Measurements from ENCODE around the gene GRPEL2. TPM values are rescaled to one million over a fixed set of nuclear protein-coding genes. Genes with fewer than 3 reads are reported as not detected.

GRPEL2 gene
- total RNA-seq, 4 donors from 2014 or later = 2.2 to 10.6 (median 6.4) TPM

DNA sequence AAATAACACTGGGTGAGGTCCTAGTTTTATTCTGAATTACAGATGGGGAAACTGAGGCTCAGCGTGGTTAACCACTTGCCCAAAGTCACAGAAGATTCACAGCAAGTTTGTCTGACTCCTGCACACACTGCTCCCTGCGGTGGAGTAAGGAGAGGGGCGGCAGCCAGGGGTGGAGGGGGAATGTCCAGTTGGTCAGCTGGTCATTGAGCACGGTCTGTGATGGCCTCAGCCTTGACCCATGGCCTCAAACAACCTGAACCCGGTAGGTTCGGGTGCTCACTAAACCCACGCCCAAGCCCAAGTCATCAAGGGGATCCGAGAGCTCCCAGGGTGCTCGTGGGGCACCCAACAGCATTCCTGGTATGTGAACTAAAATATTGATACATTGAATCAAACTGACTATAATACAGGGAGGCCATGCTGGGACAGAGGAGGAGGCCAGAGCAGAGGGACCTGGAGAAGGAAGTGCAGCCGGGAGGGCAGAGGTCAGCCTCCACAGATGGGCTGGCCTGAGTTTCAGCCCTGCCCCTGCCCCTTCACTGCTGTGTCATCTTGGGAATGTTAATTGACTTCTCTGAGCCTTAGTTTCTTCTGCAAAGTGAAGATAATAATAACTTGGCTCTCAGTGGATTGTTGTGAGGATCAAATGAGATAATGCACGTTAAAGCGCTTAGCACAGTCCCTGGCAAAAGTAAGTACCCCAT lies 37.4 kb downstream of the GRPEL2 start:
- Histone ChIP-seq H3K27me3 (no peaks in the 10 kb centered on the region), H3K9me3 (no peaks in the 10 kb centered on the region), H3K27ac (peak overlapping the region; percentile 87 to 91 (median 88)), H3K4me1 (peaks cover 4 to 48% (median 24%) of the 10 kb centered on the region in 4 donors), H3K4me3 (peak overlapping the region in 2 of 4 donors; percentile 6 to 13), H3K36me3 (no peaks in the 10 kb centered on the region)
- whole genome bisulfite sequencing, 2 donors (ENCODE audit: low coverage in 1 of 2) = 64 to 83% methylated on average over 2 to 12 of the region's 12 CpGs
- in situ Hi-C loops (cut with MboI; ENCODE audit: low pct_ligation_motif_present in 1 of 4, low pct_unique_long_range_greater_than_20kb in 1 of 4, low sequenced_read_pairs in 3 of 4) (loop anchor here in 1 of 4 donors (10.0 kb wide), 1 partner anchor 52 kb away; no protein-coding TSS in a partner anchor), intact Hi-C loops (cut with DNase I; ENCODE audit: low total_unique reads) (loop anchor here (2.0 to 5.0 kb wide), 2 partner anchors 30 to 50 kb away; no protein-coding TSS in a partner anchor)
- DNase-seq = no peak
- peak in 1 of 3 donors; percentile 7 for TF ChIP-seq POLR2AphosphoS5 (IDR thresholded peaks at IDR 0.05)
- no peak for TF ChIP-seq EP300 (IDR thresholded peaks at IDR 0.05; ENCODE audit: low read depth)
- TF ChIP-seq POLR2A (IDR thresholded peaks at IDR 0.05) = no peak
- TF ChIP-seq, protein P1, sequence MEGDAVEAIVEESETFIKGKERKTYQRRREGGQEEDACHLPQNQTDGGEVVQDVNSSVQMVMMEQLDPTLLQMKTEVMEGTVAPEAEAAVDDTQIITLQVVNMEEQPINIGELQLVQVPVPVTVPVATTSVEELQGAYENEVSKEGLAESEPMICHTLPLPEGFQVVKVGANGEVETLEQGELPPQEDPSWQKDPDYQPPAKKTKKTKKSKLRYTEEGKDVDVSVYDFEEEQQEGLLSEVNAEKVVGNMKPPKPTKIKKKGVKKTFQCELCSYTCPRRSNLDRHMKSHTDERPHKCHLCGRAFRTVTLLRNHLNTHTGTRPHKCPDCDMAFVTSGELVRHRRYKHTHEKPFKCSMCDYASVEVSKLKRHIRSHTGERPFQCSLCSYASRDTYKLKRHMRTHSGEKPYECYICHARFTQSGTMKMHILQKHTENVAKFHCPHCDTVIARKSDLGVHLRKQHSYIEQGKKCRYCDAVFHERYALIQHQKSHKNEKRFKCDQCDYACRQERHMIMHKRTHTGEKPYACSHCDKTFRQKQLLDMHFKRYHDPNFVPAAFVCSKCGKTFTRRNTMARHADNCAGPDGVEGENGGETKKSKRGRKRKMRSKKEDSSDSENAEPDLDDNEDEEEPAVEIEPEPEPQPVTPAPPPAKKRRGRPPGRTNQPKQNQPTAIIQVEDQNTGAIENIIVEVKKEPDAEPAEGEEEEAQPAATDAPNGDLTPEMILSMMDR (IDR thresholded peaks at IDR 0.05) = no peak

DNA sequence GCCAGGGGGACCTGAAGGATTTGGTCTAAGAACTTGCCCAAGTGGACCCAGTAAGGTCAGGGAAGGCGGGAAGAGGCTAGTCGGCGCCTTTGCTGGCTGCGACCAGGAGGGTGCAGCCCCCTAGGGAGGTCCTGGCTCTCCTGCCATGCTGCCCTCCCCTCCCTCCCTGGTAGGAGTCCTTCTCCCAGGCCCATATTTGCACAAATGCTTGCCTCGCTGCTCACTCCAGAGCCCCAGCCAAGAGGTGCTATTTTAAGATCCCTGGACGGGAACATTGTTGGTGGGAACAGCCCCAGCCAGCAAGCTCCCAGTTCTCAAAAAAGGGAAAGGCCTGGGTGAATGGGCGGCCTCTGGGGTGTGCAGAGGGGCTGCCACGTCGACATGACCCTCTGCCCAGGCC lies 38.1 kb downstream of the GRPEL2 start:
- no peaks in the 10 kb centered on the region for H3K36me3 ChIP-seq
- H3K27me3 ChIP-seq = no peaks in the 10 kb centered on the region
- H3K4me1 ChIP-seq = peaks cover 9 to 54% (median 24%) of the 10 kb centered on the region in 4 donors
- TF ChIP-seq EP300 (IDR thresholded peaks at IDR 0.05; ENCODE audit: low read depth) (peak; percentile 40), POLR2AphosphoS5 (IDR thresholded peaks at IDR 0.05) (peak; percentile 39 to 73 (median 56)), POLR2A (IDR thresholded peaks at IDR 0.05) (no peak)
- TF ChIP-seq, protein P1 (IDR thresholded peaks at IDR 0.05) = no peak
- WGBS, 2 donors (ENCODE audit: low coverage in 1 of 2) = 36 to 65% methylated on average over 4 to 9 of the region's 9 CpGs
- peak overlapping the region; percentile 87 to 91 (median 88) for H3K27ac ChIP-seq
- no peak overlapping the region for H3K4me3 ChIP-seq
- DNase-seq = peak; percentile 48
- H3K9me3 ChIP-seq = no peaks in the 10 kb centered on the region
- intact Hi-C loops (cut with DNase I; ENCODE audit: low total_unique reads) = loop anchor here (2.0 to 5.0 kb wide), 2 partner anchors 29 to 49 kb away; no protein-coding TSS in a partner anchor
- in situ Hi-C loops (cut with MboI; ENCODE audit: low pct_ligation_motif_present in 1 of 4, low pct_unique_long_range_greater_than_20kb in 1 of 4, low sequenced_read_pairs in 3 of 4) = loop anchor here in 1 of 4 donors (10.0 kb wide), 1 partner anchor 51 kb away; no protein-coding TSS in a partner anchor

DNA sequence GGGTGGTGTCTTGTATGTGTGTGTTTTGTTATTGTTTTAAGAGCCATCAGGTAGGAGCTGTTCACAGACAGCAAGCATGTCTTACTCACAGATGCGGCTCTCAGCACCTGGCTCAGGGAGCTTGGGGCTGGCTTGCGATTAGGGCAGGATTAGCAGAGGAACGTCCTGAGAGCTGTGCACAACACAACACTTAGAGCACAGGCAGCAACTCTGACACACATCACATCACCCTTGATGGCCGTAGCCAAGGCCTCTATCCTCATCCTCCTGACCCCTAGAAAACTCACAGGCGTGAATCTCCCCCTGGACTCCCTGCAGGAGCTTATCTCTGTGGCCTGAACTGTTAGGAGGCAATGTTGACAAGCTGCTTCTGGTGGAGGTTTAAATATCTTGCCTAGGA lies 40.9 kb downstream of the GRPEL2 start:
- Histone ChIP-seq H3K27me3 (no peaks in the 10 kb centered on the region), H3K36me3 (no peaks in the 10 kb centered on the region), H3K9me3 (no peaks in the 10 kb centered on the region), H3K4me3 (no peak overlapping the region), H3K4me1 (peaks cover 11 to 58% (median 23%) of the 10 kb centered on the region in 4 donors), H3K27ac (peak overlapping the region; percentile 87 to 91 (median 88))
- in situ Hi-C loops (cut with MboI; ENCODE audit: low pct_ligation_motif_present in 1 of 4, low pct_unique_long_range_greater_than_20kb in 1 of 4, low sequenced_read_pairs in 3 of 4) = loop anchor here in 1 of 4 donors (10.0 kb wide), 1 partner anchor 49 kb away; no protein-coding TSS in a partner anchor
- WGBS, 2 donors (ENCODE audit: low coverage in 1 of 2) = 57% methylated on average over 5 of the region's 5 CpGs; no CpG with 5 or more reads in 1 of the 2 donors
- TF ChIP-seq, protein P1 (IDR thresholded peaks at IDR 0.05) = no peak
- TF ChIP-seq EP300 (IDR thresholded peaks at IDR 0.05; ENCODE audit: low read depth) = no peak
- TF ChIP-seq POLR2A (IDR thresholded peaks at IDR 0.05) = peak; percentile 8
- peak in 1 of 3 donors; percentile 31 for TF ChIP-seq POLR2AphosphoS5 (IDR thresholded peaks at IDR 0.05)
- intact Hi-C loops (cut with DNase I; ENCODE audit: low total_unique reads) = no loop called here
- no peak for DNase-seq

DNA sequence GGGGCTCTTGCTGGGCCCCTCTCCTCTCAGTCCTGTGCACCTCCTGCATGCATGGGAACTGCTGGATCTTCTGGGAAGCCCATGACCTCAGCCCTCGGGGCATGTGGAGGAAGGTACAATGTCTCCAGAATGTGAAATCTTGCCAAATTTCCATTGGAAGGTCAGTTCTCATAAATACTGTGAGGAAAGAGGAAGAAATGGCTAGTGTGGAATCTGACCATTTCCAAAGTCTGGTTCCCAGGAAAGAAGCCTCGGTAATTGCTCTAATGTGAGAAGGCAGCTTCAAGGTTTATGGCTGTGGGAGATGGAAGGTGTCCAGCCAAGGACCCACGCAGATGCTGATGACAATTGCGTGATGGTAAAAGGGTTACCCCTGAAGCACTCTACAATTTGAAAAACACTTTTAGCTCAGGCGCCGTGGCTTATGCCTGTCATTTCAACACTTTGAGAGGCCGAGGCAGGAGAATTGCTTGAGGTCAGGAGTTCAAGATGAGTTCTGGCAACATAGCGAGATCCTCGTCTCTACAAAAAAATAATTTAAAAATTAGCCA lies 41.9 kb downstream of the GRPEL2 start:
- WGBS, 2 donors (ENCODE audit: low coverage in 1 of 2) = 62% methylated on average over 9 of the region's 9 CpGs; no CpG with 5 or more reads in 1 of the 2 donors
- no peak overlapping the region for H3K4me3 ChIP-seq
- DNase-seq = no peak
- no peaks in the 10 kb centered on the region for H3K27me3 ChIP-seq
- in situ Hi-C loops (cut with MboI; ENCODE audit: low pct_ligation_motif_present in 1 of 4, low pct_unique_long_range_greater_than_20kb in 1 of 4, low sequenced_read_pairs in 3 of 4) (loop anchor here in 1 of 4 donors (10.0 kb wide), 1 partner anchor 48 kb away; no protein-coding TSS in a partner anchor), intact Hi-C loops (cut with DNase I; ENCODE audit: low total_unique reads) (no loop called here)
- H3K36me3 ChIP-seq = no peaks in the 10 kb centered on the region
- TF ChIP-seq EP300 (IDR thresholded peaks at IDR 0.05; ENCODE audit: low read depth) (peak; percentile 65), POLR2A (IDR thresholded peaks at IDR 0.05) (no peak), POLR2AphosphoS5 (IDR thresholded peaks at IDR 0.05) (peak; percentile 33 to 41 (median 36))
- TF ChIP-seq, protein P1 (IDR thresholded peaks at IDR 0.05) = no peak
- H3K27ac ChIP-seq = peak overlapping the region; percentile 87 to 91 (median 88)
- peaks cover 17 to 53% (median 19%) of the 10 kb centered on the region in 4 donors for H3K4me1 ChIP-seq
- no peaks in the 10 kb centered on the region for H3K9me3 ChIP-seq
